Activated CD4-positive, alpha-beta T cell treated with anti-CD3 and anti-CD28 coated beads, Interleukin-2, amount 50 U/mL, for 24 hours (primary cell): ENCODE data around the gene RASD1.

ENCODE experiments used
- DNase-seq, 2 donors: peaks; one replicate each; pipeline ENCODE4 v3.0.0-alpha.2; 2020; ENCODE audit warnings: low read depth in 1 of 2, low spot score in 1 of 2

The RASD1 gene

DNA sequence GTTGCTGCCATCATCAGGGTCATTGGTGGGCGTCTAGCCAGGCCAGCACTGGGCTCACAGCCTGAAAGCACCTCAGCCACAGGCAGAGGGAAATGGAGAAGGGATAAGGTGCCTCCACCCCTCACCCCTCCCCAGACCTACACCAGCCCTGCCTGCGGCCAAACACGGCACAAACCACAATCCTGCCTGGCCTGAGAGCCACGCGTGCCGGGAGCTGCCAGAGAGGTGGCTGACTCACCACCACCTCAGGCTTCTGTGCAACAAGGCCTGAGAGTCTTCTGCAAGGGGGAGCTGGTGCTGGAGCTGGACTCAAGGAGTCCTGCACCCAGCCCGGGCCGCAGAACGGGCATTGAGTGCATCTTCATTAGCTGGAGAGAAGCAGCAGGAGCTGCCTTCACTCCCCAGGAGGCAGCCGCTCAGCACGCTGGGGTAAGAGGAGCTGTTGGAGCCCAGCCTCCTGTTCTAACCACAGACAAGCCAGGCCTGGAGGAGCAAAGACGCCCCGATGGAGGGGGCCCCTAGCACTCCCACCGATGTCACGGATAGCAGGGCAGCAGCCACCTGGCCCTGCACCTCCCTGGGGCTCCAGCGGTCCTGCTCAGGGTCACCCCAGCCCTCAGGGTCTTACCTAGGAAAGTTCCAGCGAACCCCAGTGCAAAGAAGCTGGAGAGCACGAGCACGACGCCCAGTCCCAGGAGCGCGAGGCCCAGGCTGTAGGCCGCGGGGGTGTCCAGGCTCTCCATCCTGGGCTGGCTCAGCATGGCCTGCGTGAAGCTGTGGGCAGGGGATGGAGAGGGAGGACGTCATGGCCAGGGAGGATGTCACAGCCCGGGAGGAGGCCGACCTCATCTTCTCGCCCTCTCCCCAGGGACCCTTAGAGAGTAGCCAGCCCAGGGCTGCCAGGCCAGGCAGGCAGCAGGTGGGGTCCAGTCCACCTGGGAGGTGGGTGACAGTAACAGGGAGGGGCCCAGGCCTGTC, 16.0 kb upstream of the RASD1 start:
- no peak for DNase-seq

DNA sequence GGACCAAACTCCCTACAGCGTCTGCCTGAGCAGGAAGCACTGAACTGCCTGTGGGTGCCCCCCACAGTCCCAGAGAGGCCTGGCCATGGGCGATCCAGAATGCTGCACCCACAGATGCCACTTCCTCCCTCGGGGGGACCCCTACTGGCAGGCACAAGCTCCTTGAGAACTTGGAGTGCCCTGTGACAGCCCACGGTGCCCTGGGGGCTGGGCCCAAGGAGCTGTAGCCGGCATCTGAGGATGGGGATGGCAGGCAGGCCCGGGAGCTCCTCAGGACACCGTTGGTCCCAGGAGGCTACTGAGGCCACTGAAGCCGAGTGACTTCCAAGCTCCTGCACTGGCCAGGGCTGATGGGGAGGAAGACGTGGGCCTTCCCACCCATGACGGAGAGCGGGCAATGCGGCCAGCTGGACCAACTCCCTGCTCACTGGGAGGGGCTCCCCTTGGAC, 15.1 kb upstream of the RASD1 start:
- no peak for DNase-seq

DNA sequence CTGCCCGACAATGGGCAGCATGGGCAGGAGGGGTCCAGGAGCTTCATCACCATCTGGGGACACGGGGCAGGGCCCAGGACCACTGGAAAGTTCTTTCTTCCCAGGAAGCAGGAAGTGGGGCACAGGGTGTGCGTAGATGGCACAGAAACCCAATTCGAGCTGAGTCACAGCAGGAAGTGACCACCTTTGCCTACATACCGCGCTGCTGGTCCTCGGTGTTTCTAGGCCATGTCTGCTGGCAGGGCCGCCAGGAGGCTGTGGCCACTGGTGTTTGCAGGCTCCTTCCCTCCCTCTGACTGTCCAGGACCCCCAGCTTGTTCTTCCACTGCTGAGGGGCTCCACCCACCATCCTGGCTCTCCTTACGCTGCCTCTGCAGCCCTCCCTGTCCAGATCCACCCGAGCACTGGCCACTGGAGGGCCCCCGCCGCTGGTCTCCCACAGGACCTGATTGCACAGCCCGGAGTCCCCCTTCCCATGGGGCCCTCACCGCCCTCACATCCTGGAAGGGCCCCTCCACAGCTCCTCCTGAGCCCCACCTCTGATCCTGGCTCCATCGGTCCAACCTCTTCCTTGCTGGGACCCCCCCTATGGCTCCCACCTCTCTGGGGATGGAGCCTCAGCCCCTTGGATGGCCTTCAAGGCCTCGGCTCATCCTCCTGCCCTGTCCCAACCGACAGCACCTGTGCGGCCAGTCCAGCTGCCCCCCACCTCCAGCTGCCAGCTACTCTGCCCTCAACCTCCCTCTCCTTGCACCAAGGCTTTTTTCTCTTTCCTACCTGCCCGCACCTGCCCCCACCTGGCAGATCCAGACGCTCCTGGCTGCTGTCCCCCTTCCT, 14.5 kb upstream of the RASD1 start:
- DNase-seq, result no peak

DNA sequence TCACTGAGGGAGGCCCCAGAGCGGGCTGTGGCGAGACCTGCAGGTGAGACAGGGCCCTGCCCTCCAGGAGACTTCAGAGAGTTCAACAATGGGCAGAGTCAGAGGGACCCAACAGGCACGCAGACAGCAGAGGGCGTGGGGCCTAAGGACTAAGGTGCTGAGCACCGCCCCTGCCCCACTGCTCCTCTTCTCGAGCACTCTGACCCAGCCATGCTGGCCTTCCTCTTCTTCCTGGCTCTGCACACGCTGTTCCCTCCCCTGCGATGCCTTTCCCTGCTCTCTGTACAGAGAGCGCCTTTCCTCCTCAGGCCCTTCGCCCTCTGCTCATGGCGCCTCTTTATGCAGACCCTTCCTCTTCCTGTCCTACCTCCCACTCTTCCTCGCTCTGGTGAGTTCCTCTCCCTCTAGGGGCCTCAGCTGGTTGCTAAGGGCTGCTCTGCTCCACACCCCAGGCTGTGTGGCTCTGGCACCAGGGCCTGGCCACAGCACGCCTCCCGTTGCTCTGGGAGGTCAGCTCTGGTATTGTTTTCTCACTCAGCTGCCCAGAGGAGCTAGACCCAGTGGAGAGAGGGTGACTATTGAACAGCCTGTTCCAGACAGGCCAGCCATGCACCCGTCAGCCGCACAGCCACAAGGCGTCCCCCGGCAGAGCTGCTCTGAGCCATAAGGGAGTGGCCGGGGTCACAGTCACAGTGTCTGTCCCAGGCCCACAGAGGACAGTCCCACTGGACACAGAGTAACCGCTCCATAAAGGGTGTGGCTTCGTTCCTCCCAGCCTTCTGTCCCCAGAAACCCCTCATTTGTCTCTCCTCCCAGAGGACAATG, 13.6 kb upstream of the RASD1 start:
- no peak for DNase-seq

DNA sequence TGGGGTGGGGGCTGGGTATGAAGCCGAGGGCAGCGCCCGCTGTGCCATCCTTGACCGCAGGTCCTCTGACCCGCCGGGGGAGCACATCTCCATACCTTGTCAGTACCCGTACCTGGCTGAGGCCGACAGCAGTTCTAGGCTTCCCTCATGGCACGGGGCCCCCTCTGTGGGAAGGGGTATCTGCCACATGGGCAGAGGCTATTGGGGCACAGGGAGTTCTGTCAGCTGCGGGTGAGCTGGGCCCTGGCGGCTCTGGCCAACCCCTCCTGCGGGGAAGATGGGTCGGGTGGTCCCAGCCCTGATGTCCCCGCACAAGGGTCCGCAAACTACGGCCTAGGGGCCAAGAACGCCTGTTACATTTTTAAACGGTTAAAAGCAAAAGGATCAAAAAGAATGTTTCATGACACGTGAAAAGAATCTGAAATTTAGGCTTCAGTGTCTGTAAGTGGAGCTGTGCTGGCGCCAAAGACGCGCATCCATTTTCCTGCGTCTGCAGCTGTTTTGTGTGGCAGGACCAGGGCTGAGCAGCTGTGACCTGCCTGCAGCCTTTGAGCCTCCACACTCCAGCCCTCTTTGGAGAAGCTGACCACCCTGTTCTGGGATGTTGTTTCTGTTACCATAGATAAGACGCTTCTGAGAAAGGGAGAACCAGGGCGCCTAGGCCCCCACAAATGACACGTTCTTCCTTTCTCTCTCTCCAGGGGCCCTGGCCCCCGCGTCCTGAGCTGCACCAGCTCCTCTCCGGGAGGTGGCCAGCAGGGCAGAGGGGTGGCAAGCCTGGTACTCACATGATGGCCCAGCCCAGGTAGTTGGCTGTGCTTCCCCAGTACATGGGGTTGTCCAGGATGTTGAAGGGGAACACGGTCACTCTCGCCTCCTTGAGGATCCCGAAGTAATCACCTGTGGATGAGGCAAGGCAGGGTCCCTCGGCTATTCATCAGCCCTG, 12.7 kb upstream of the RASD1 start:
- no peak for DNase-seq

DNA sequence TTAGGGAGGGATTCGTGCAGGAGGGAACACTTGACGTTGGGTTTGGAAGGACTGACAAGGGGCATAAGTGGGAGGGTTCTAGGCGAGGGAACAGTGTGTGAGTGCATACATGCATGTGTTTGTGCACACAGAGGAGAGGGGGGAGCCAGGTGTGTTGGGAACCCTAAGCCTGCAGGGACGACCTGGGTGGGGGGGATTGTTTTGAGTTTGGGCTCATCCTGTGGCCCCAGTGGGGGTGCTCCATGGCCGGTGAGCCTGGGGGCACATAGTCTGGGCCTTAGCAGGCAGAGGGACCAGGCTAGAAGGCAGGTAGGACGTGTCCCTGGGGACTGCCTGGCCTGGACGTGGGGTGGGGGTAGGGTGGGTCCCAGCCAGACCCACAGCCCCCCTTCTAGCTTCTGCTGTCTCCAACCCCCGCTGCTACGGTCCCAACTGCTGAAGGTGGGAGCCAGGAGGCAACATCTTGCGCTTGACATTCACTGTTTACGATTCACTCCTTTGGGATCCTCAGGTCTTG, 11.9 kb upstream of the RASD1 start:
- DNase-seq, result no peak

DNA sequence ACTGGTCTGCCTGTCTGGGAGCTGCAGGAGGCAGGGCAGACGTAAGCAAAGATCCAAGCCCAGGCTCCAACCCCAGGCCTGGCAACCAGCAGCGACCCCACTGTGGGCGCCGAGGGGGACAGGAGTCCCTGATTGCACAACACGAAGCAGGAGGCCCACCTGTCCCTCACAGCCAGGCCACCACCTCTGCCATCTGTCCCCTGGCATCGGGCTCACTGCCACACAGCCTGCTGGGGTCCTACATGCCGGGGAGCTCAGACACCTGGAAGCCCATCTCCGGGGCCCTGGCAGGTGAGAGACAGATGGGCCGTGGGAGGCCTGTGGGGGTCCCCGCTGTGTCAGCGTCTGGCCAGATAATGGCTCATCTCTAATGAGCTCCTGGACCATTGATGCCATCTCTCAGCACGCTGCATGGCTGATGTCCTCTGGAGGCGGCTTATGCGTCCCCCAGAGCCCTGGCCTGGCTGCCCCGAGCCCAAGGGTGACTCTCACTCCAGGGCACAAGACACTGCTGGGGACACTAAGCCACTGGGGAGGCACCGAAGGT, 11.3 kb upstream of the RASD1 start:
- no peak for DNase-seq

DNA sequence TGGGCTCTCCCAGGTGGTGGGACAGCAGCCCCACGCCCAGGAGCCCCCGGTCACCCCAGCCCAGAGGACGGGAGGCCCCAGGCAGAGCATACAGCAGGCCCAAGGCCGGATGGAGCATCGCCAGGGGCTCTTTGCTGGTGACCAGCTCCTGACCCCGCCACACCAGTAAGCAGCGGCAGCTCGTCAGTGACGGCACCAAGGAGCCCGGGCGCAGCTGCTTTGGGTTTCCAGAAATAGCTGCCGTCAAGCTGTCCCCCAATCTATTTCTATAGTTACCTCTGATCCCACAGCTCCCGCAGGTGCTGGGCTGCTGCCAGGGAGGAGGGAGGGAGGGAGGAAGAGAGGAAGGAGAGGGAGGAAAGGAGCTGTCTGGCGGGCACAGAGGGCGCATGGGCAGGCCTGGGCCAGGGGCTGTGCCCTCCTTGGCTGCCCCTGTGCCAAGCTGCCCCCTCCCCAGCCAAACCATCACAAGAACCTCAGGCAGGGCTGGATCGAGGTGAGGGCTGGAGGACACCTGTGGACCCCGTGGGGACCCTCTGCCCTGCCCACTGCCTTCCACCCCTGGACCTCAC, 10.8 kb upstream of the RASD1 start:
- DNase-seq, result no peak

DNA sequence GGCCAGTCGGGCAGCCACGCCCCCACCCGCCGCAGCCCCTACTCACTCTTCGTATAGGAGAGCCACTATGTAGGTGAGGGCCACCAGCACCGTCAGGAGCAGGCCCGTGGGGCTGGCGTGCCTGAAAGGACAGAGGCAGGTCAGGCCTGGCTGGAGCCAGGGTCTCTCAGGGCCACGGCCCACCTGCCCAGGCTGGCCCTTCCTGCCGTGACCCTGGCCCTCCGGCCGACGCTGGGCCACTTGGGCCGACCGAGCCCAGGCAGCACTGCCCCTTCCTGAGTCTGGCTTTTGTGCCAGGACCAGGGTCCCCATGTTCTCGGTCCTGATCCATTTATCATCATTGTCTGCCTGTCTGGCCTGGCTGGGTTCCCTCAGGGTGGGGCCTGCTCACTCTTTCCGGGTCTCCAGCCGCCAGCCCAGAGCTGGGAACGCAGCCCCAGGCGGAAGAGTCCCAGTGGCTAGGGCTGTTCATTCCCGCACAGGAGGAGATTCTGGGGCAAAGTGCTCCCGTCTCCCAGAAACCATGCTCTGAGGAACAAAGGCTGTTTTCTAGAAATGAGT, 10.1 kb upstream of the RASD1 start:
- DNase-seq, result no peak

DNA sequence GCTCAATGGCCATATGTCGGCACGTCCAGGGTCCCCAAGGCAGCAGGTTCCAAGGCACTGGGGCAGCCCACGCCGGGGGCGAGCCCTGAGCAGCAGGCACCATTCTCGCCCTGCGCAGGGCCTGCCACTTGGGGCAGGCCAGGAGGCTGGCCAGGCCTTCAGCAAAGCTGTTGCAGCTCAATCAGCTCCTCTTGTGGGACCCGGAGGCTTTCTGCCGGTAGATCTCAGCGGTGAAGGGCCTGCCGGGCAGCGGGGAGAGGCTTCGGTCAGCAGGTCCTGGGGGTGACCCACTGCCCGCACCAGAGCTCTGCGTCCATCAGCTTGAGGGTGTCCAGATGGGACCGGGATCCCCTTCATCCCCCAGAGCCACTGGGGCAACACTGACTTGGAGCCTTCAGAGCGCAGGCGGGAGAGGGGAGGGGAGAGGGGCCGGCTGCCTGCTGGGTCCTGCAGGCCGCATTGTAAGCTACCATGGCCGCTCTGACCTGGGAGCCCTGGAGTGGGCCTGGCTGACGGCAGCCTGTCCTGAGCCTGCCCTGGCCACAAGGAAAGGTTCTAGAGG, 9.5 kb upstream of the RASD1 start:
- DNase-seq, result no peak

DNA sequence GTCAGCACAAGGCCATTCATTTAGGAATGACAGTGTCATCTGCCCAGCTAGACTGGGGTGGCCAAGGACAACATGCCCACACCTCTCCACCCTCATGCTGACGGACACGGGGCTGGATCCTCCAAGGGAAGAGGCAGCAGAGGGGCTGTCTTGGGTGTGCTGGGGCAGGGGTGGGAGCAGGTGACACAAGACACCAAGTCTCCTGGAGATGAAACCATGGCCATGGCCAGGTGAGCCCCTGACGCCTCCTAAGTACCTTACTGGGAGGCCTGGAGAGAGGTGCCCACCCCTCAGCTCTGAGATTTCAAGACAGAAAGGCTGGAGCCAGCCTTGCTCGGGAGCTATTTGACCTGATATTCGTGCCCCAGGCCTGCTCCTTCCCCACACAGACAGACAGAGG, 9.0 kb upstream of the RASD1 start:
- no peak for DNase-seq

DNA sequence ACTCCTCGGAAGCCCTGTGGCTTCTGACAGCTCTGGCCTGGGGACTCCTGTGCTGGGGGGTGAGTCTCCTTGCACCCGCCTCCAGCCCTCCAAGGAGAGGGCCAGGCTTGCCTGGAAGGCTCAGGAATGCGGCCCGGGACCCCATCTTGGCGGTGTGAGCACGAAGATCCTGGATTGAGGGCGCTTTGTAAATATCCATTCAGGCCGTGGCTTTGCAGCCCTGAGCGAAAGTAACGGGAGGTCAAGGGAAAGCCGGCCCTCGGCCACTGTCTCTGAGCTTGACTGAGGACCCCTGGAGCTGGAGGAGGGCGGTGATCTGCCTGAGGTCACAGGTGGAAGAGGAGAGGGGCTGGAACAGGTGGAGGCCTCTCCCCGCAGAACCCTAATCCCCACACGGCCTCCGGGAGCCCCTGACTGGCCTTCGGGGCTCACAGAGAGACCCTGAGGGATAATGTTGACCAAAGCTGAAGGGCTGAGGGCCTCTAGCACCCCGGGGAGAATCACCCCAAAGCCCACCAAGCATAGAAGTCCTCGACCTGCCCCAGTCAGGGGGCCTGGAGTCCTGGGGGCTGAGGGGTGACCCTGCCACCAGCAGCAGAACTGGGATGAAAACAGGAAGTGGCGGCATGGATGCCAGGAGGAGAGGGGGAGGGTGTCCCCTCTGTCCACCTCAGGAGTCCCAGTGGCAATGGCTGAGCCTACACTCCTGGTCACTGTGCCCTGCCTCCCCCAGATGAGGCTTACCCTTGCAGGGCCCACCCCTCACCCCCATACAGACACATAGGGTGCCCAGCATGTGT, 8.3 kb upstream of the RASD1 start:
- no peak for DNase-seq

DNA sequence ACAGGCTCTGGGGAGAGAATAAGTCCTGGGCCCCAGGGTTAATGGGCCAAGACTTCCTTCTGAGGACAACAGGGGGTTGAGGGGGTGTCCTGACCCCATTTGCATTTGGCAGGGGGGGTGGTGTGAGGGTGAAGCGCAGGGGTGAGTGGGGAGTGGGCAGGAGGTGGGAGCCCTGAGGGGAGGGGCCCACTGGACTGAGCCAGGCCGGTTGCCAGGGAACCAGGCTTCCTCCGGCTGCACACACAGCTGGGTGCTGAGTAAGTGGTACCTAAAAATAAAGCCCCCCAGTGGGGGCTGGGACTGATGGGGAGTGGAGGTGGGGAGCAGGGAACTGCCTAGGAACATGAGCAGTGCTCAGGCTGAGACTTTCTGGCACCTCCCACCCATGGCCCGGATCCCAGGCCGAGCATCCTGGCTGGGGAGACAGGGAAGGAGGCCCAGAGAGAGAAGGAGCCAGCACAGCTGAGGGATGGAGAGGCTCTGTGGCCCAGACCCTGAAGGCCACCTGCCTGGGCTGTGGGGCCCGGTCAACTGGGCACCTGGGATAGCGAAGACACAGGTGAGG, 7.5 kb upstream of the RASD1 start:
- no peak for DNase-seq

DNA sequence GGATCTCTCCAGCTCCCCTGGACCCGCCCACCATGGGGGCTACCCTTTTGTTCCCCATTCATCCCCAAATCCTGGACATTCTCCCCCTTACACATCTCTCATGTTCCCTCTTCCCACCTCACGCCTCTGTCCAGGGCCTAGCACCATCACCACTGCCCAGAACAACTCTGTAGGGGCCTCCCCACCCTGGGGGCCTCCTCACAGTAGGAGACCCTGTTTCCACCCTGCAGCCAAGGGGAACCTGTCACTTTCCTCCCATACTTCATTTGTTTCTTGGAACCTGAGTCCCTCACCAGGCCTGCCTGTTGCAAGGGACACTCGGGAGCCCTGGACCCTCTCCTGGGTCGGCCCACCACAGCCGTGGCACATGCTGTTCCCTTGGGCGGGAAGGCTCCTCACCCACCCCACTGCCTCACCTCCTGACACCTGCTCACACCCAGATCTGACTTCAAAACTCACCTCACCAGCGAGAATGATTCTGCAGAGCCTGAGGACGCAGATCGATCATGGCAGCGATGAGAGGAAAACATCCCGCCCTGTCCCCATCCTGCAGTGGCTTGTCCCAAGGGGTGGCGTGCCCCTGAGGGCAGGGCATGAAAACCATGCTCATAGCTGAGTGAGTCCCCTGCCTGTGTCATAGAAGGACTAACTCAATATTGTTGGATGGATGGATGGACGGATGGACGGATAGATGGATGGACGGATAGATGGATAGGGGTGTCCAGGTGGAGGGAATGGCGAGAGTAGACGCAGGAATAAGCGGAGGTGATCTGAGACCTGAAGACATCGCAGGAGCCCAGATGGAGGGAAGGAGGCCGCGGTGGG, 6.8 kb upstream of the RASD1 start:
- no peak for DNase-seq

DNA sequence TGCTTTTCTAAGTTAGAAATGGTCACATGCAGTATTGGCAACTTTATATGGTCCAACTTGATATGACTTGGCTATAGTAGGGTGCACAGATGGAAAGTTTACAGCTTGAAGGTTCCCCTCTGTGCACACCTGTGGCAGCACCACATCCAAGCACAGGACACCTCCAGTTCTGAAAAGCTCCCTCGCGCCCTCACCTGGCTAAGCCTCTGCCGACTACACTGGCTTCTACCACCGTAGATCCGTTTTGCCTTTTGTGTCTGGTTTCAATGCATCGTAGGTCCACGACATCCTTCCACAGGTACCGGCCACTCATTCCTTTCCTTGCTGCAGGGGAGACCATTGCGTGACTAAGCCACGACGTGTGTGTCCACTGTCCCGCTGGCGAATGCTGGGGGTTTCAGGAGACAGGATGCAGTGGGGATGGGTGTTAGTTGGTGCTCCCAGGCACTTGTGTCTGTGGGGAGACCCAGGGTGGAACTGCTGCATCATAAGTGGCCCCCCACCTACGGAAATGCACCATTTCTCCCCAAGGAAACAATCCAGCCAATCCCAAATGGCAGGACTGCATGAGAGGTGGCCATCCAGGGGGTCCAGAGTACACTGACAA, 4.9 kb upstream of the RASD1 start:
- no peak for DNase-seq
